Measurements from ENCODE around the gene NPHP4.

Gene NPHP4

DNA sequence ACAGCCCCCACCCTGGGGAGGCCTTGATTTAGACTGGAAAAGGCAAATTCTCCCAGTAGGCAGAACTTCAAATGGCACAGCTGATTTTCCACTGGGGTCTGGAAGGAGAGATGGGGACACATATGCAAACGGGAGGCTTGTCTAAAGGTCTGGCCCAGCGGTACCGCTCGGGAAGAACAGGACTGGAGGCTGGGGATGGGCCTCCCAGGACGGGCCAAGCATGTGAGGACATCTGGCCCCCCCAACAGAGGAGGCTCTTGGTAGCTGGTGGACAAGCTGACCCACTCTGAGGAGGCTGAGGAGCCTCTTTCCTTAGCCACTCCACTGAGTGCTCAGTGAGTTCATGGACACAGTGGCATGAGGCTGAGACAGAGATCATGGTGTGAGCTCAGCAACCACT lies 170.0 kb downstream of the NPHP4 start:
- no peak for DNase-seq

DNA sequence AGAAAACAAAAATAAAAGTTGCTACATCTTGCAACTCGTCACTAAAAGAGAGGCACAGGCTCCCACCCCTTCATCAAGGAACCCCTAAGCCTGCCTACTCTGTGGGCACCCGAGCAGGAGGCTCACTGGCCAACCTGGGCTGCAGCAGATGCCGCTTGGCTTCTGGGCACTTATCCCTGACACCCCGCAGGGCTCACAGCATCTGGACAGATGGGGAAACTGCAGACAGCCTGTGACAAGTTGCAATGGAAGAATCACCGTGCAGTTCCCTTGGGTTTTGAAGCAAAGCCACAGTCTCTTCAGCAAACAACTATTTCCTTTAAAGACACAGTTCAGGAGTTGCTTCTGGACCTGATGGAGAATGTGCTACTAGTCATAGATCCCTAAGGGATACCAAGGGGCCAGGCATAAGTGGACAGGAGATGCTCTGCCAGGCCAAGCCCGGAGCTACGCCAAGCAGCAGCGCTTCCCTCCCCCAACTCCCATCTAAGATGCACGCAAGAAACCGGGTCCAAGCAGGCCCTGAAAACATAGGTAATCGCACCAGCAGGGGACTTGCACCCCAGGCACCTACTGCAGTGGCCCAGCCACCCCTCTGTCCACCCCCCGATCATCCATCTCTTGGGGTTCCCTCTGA lies 170.6 kb downstream of the NPHP4 start:
- DNase-seq = no peak

DNA sequence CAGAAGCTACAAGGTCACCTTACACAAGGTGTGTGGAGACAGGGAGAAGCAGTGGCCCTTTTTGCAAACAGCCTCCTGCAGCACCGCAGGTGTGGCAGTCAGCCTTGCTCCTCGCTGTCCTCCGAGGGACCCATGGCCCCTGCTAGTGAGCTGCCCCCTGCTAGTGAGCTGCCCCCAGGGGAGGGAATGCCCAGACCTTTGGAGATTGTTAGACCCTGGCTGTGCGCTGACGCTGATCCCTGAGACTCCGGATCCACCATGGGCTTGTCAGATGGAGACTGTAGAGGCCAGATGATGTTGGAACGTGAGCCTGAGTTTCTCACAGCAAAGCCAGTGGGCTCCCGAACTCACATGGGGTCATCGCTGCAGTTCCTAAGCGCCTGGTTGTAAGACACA lies 172.2 kb downstream of the NPHP4 start:
- DNase-seq = no peak

DNA sequence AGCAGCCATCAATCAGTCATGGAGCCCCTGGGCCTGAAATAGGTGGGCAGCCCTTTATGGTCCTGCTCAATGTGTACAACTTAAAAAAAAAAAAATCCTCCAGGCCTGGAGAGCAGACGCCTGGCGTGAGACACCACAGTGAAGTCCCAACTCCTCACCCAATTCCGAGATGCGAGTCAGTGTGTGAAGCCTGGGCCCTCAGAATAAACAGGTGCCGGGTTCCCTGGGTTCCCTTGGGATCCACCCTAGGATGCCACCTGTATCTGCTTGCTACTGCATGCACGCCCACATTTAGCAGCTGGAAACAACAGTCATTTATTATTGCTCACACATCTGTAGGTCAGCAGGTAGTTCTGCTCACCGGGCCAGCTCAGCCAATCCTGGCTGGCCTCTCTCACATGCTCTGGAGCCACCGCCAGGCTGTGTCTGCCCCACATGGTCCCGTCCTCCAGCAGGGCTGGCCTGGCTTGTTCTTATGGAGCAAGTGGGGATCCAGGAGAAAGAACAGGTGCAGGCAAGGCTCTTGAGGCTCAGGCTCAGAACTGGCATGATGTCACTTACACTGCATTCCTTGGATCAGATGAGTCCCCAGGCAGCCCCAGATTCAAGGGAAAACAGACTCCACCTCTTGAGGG lies 172.7 kb downstream of the NPHP4 start:
- DNase-seq = no peak

DNA sequence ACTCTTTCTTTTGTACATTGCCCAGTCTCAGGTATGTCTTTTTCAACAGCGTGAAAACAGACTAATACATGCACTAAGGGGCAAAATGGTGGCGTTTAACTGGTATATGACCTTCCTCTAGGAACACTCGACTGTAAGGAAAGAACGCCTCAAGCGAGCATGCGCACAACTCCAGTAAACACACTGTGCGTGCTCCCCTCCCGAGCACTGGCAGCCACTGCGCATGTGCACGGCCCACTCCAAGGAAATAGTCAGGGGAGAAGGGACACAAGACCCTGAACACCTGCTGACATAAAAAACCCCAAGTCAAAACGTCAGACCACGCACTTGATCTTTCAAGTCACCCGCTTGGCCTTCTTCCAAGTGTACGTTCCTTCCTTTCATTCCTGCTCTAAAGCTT lies 173.5 kb downstream of the NPHP4 start:
- no peak for DNase-seq

DNA sequence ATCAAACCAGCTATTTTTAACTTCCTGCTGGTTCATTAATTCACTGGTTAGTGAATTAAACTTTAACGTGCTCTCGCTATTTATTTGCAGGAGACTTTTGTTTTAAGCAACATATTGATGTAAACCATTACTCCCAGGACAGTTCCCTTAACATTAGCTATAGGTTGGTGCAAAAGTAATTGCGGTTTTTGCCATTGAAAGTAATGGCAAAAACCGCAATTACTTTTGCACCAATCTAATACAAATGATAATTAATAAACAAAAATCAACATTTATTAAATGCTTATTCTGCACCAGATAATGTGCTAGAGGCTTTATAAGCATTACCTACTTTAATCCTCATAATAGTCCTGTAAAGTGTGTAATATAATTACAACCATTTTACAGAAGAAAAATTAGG lies 176.5 kb downstream of the NPHP4 start:
- no peak for DNase-seq

DNA sequence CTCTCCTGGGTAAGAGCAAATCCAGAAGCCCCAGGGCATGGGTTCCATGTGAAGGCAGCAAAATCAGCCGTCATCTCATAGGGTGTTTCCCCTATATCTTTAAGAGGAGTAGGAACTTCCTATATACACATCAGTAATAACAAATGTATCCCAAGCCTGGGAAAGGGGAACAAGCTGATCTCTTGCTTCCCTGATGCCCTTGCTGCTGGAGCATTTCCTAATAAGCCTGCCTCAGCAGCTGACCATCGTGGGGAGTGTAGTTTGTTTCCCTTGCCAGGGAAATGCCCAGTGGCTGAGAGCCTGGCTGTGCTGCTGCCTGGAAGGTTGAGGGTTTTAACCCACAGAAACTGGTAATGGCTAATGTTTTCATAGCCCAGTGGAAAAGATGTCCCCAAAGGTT lies 177.0 kb downstream of the NPHP4 start:
- DNase-seq = no peak

DNA sequence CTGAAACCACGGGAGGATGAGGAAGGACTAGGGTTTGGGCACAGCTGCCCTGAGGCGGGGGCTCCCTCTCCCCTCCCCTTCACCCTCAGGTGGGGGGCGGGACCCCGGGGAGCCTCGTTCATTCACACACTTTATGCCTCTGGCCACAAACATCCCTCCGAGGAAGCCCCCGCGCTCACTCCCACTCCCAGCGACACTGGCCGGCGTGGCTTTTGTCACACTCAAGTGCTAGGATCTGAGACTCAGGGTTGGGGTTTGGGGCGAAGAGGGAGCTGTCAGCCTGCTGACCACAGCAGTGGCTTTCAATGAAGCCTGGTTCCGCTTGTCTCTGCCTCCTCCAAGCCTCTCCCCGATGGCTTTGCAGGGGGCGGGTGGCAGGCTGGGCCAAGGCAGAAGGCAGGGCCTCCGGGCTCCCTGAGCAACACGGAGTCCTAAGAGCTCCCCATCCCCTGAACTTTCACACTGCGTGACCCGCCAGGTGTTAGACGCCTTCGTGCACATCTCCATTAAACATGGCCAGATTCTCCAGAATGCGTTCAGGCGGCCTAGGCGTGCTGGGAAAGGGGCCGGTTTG lies 178.1 kb downstream of the NPHP4 start:
- no peak for DNase-seq

DNA sequence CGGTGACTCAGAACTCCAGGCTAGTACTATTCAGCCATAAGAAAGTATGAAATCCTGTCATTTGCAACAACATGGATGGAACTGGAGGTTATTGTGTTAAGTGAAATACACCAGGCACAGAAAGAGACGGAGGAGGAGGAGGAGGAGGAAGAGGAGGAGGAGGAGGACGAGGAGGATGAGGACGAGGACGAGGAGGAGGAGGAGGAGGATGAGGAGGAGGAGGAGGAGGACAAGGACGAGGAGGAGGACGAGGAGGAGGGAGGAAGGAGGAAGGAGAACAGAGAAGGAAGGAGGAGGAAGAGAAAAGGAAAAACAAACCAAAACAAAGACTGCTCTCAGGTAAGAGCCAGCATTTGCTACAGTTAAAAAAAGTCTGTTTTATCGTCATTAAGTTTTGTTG lies 178.7 kb downstream of the NPHP4 start:
- no peak for DNase-seq
